Hepatocyte (in vitro differentiated cells): Measurements from ENCODE around the gene PARP1. TPM values are rescaled to one million over a fixed set of nuclear protein-coding genes. Genes with fewer than 3 reads are reported as not detected.

Experiments used
- DNase-seq: peaks from one replicate; pipeline ENCODE4 v3.0.0-alpha.2; 2016; ENCODE audit warnings: low spot score
- H2AFZ ChIP-seq: fragments of 200-600 bp; sonication (generic); 2 replicates; pipeline ENCODE4 v1.6.0; 2016; ENCODE audit warnings: antibody characterized with exemption, mild to moderate bottlenecking
- H3K27ac ChIP-seq: fragments of 200-600 bp; sonication (generic); 2 replicates; pipeline ENCODE4 v1.5.1; 2016; ENCODE audit warnings: mild to moderate bottlenecking
- H3K27me3 ChIP-seq: fragments of 200-600 bp; sonication (generic); 2 replicates; pipeline ENCODE4 v1.6.1; 2016
- H3K36me3 ChIP-seq: fragments of 200-600 bp; sonication (generic); replicated peaks from 2 replicates; pipeline ENCODE4 v1.5.1; 2016; ENCODE audit warnings: low read depth; ENCODE audit not compliant: insufficient read depth
- H3K4me1 ChIP-seq: fragments of 200-600 bp; sonication (generic); 2 replicates; pipeline ENCODE4 v1.5.1; 2016; ENCODE audit warnings: mild to moderate bottlenecking, moderate library complexity; ENCODE audit not compliant: insufficient read depth
- H3K4me2 ChIP-seq: fragments of 200-600 bp; sonication (generic); 2 replicates; pipeline ENCODE4 v1.6.0; 2016
- H3K4me3 ChIP-seq: fragments of 200-600 bp; sonication (generic); 2 replicates; pipeline ENCODE4 v1.5.1; 2016; ENCODE audit warnings: mild to moderate bottlenecking
- H3K79me2 ChIP-seq: fragments of 200-600 bp; sonication (generic); 2 replicates; pipeline ENCODE4 v1.6.0; 2017; ENCODE audit warnings: mild to moderate bottlenecking
- H3K9me2 ChIP-seq: fragments of 200-600 bp; sonication (generic); replicated peaks from 2 replicates; pipeline ENCODE4 v1.6.0; 2017; ENCODE audit warnings: mild to moderate bottlenecking; ENCODE audit not compliant: insufficient read depth
- H3K9me3 ChIP-seq: fragments of 200-600 bp; sonication (generic); 2 replicates; pipeline ENCODE4 v1.5.1; 2016; ENCODE audit warnings: low read depth, mild to moderate bottlenecking
- H4K20me1 ChIP-seq: fragments of 200-600 bp; sonication (generic); 2 replicates; pipeline ENCODE4 v1.6.0; 2016; ENCODE audit warnings: mild to moderate bottlenecking; ENCODE audit not compliant: insufficient read depth, poor library complexity, severe bottlenecking
- CTCF ChIP-seq: fragments of 200-600 bp; sonication (generic); IDR thresholded peaks from 2 replicates; pipeline ENCODE4 v1.5.1; 2016; ENCODE audit warnings: antibody characterized with exemption, mild to moderate bottlenecking; ENCODE audit not compliant: poor library complexity
- EZH2 ChIP-seq: fragments of 200-600 bp; sonication (generic); IDR thresholded peaks from 2 replicates; pipeline ENCODE4 v1.6.1; 2016; ENCODE audit warnings: antibody characterized with exemption, mild to moderate bottlenecking, borderline replicate concordance
- EZH2phosphoT487 ChIP-seq: fragments of 200-600 bp; sonication (generic); IDR thresholded peaks from one replicate; pipeline ENCODE4 v1.6.1; 2018; ENCODE audit warnings: antibody characterized with exemption, mild to moderate bottlenecking, low read depth, moderate library complexity; ENCODE audit not compliant: unreplicated experiment, severe bottlenecking
- WGBS: methylation state at CpG from one replicate; pipeline ENCODE4 v1.1.6; 2016; ENCODE audit warnings: low lambda C conversion rate; ENCODE audit errors: missing lambda C conversion rate; 5-methylcytosine and 5-hydroxymethylcytosine counted together
- polyA plus RNA-seq: library from polyadenylated mRNA; unstranded; fragments of >200 nt; fragmentation: Nextera tagmentation; extraction: Ambion mirVana; gene quantifications from 2 replicates; pipeline ENCODE4 v1.2.1, GENCODE V29; 2016
- total RNA-seq: library from RNA; depleted of rRNA; stranded (reverse); fragments of >200 nt; gene quantifications from 2 replicates; pipeline ENCODE4 v1.2.3, GENCODE V29; 2014

PARP1 gene
- total and polyA plus RNA-seq, 2 experiments from 2014 or later = 59.7 to 93.0 TPM

- no peak for DNase-seq
- Histone ChIP-seq H3K27ac (no peak overlapping the region), H3K9me3 (no peaks in the 10 kb centered on the region), H2AFZ (no peak overlapping the region), H3K79me2 (no peaks in the 10 kb centered on the region), H4K20me1 (no peaks in the 10 kb centered on the region), H3K36me3 (no peaks in the 10 kb centered on the region), H3K9me2 (no peaks in the 10 kb centered on the region), H3K4me1 (no peaks in the 10 kb centered on the region), H3K4me2 (no peak overlapping the region), H3K27me3 (no peaks in the 10 kb centered on the region), H3K4me3 (no peak overlapping the region)
- 65% methylated on average over 1 of the region's 1 CpG for WGBS
- TF ChIP-seq CTCF = no peak
Measured at GRCh38 chr1:226335661-226336060, 72.2 kb downstream of the PARP1 start.

GRCh38 chr1:226332947-226333346 lies 74.9 kb downstream of the PARP1 start:
- no peaks in the 10 kb centered on the region for H3K27me3 ChIP-seq
- no peak overlapping the region for H3K4me3 ChIP-seq
- no peaks in the 10 kb centered on the region for H3K36me3 ChIP-seq
- H2AFZ ChIP-seq = peak overlapping the region; percentile 30
- H3K9me3 ChIP-seq = no peaks in the 10 kb centered on the region
- peak overlapping the region; percentile 63 for H3K4me2 ChIP-seq
- no peaks in the 10 kb centered on the region for H3K9me2 ChIP-seq
- H3K4me1 ChIP-seq = no peaks in the 10 kb centered on the region
- H4K20me1 ChIP-seq = no peaks in the 10 kb centered on the region
- DNase-seq = no peak
- 40% methylated on average over 2 of the region's 2 CpGs for WGBS
- H3K27ac ChIP-seq = no peak overlapping the region
- TF ChIP-seq CTCF = no peak
- no peak for TF ChIP-seq EZH2
- no peak for TF ChIP-seq EZH2phosphoT487
- no peaks in the 10 kb centered on the region for H3K79me2 ChIP-seq

GRCh38 chr1:226329237-226329636 lies 78.7 kb downstream of the PARP1 start:
- Histone ChIP-seq H3K79me2 (no peaks in the 10 kb centered on the region), H3K4me1 (no peaks in the 10 kb centered on the region), H4K20me1 (no peaks in the 10 kb centered on the region), H2AFZ (no peak overlapping the region), H3K36me3 (no peaks in the 10 kb centered on the region), H3K4me3 (no peak overlapping the region), H3K27me3 (no peaks in the 10 kb centered on the region), H3K27ac (no peak overlapping the region), H3K9me3 (no peaks in the 10 kb centered on the region), H3K4me2 (no peak overlapping the region), H3K9me2 (no peaks in the 10 kb centered on the region)
- TF ChIP-seq EZH2 (no peak), EZH2phosphoT487 (no peak), CTCF (no peak)
- WGBS = 87% methylated on average over 3 of the region's 3 CpGs
- DNase-seq = no peak

GRCh38 chr1:226327761-226328162 lies 80.1 kb downstream of the PARP1 start:
- no peaks in the 10 kb centered on the region for H3K27me3 ChIP-seq
- no peaks in the 10 kb centered on the region for H3K79me2 ChIP-seq
- H3K4me2 ChIP-seq = no peak overlapping the region
- DNase-seq = no peak
- H3K9me3 ChIP-seq = no peaks in the 10 kb centered on the region
- H3K27ac ChIP-seq = no peak overlapping the region
- WGBS = 65% methylated on average over 2 of the region's 2 CpGs
- H3K9me2 ChIP-seq = no peaks in the 10 kb centered on the region
- no peak overlapping the region for H2AFZ ChIP-seq
- no peak overlapping the region for H3K4me3 ChIP-seq
- no peaks in the 10 kb centered on the region for H3K4me1 ChIP-seq
- no peaks in the 10 kb centered on the region for H4K20me1 ChIP-seq
- H3K36me3 ChIP-seq = no peaks in the 10 kb centered on the region
- no peak for TF ChIP-seq EZH2
